HuH-7 (cell line): Measurements from ENCODE around the gene VIPR2.
"Not testable (repeated sequence)": the region's sequence is repeated elsewhere in the genome, so short reads cannot be mapped to it uniquely, and the experiment has no call there.

ENCODE experiments used
- DNase-seq: peaks from one replicate; pipeline ENCODE4 v3.0.0; 2011; ENCODE audit warnings: low spot score

VIPR2 gene

DNA sequence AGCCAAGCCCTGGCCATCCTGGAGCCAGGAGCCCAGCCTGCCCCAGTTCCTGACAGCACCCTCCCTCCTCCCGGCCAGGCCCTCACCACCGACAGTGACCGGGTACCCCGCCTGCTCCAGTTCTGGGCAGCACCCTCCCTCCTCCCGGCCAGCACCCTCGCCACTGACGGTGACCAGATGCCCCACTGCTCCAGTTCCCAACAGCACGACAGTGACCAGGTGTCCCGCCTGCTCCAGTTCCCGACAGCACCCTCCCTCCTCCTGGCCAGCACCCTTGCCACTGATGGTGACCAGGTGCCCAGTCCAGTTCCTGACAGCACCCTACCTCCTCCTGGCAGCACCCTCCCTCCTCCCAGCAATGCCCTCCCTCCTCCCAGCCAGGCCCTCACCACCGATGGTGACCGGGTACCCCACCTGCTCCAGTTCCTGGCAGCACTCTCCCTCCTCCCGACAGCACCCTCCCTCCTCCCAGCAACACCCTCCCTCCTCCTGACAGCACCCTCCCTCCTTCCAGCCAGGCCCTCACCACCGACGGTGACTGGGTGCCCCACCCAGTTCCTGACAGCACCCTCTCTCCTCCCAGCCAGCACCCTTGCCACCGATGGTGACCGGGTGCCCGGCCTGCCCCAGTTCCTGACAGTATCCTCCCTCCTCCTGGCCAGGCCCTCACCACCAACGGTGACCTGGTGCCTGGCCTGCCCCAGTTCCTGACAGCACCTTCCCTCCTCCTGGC lies 40.3 kb downstream of the VIPR2 start:
- no peak for DNase-seq

DNA sequence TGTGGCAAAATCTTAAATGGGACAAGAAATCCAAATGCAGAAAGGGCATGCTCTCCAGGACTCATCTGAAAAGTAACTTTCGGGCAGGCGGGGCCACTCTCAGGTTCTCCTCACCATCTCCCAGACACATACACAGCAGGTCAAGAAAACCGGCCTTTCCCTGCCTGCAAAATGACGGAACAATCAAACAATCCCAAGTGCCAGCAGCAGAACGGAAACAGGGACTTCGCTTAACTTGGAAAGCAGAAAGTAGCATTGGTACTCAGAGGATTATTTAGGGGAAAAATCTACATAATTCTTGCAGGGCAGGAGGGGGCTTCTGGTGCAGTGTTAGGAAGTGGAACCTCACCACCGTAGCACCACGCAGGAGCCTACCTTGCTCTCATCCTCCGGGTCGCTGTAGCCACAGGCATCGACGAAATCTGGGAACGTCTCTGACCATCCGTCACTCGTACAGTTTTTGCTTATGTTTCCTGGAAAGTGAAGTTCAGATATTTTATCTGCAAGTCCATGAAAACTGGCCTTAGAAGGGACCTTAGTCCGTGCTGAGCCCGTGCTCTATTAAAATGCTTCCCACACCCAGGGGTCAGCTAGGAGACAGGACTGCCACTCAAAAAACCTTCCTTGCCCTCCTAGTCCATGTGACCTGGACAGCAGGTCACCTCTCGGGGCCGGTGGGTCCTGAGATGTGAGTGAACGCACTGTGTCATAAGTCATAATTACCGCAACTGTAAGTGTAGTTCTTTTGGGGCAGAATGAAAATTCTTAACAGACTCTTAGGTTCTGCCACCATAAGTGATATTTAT lies 41.1 kb downstream of the VIPR2 start:
- no peak for DNase-seq

DNA sequence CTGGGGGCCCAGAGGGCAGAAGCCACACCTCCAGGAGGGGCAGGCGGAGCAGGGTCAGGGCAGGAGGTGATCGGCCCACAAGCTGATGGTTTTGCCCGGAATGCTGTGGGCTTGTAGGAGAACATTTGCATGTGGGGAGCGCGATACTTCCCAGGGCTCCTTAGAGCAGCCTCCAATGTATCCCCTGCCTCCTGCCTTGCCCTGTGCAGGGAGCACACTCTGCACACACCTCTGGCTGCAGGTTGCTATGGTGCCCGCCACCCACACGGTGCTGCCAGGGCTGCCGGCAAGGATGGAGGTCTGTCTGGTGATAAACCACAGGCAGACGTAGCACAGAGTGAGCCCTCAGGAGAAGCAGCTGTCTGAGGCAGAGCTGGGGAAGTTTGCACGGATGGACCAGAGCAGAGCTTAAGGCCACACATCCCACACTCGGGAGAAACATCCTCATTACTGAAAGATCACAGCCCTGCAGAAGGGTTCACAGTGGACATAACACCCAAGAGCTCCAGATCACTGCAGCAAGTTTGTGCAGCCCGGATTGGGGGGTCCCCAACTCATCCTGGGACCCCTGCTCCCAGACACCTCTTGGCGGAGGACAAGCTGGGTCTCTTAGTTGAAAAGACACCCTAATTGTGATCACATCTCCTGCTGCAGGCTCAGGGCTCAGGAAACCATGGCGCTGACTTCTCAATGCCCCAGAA lies 41.8 kb downstream of the VIPR2 start:
- no peak for DNase-seq

DNA sequence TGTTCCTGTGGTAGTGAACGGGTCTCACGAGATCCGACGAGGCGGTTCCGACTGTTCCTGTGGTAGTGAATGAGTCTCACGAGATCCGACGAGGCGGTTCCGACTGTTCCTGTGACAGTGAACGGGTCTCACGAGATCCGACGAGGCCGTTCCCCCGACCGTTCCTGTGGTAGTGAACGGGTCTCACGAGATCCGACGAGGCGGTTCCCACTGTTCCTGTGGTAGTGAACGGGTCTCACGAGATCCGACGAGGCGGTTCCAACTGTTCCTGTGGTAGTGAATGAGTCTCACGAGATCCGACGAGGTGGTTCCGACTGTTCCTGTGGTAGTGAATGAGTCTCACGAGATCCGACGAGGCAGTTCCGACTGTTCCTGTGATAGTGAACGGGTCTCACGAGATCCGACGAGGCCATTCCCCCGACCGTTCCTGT lies 43.0 kb downstream of the VIPR2 start:
- DNase-seq: not testable (repeated sequence)

DNA sequence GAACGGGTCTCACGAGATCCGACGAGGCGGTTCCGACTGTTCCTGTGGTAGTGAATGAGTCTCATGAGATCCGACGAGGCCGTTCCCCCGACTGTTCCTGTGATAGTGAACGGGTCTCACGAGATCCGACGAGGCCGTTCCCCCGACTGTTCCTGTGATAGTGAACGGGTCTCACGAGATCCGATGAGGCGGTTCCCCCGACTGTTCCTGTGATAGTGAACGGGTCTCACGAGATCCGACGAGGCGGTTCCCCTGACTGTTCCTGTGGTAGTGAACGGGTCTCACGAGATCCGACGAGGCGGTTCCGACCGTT lies 43.6 kb downstream of the VIPR2 start:
- not testable (repeated sequence) for DNase-seq

DNA sequence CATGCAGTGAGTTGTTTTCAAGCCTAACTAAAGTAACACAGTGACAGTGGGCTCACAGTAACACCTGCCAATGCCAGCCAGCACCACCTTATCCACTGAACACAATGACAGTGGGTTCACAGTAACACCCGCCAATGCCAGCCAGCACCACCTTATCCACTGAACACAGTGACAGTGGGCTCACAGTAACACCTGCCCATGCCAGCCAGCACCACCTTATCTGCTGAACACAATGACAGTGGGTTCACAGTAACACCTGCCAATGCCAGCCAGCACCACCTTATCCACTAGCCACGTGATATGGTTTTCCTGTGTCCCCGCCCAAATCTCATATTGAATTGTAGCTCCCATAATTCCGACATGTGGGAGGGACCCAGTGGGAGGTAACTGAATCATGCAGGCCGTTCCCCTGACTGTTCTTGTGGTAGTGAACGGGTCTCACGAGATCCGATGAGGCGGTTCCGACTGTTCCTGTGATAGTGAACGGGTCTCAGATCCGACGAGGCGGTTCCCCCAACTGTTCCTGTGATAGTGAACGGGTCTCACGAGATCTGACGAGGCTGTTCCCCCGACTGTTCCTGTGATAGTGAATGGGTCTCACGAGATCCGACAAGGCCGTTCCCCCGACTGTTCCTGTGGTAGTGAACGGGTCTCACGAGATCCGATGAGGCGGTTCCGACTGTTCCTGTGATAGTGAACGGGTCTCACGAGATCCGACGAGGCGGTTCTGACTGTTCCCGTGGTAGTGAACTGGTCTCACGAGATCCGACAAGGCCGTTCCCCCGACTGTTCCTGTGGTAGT lies 44.2 kb downstream of the VIPR2 start:
- DNase-seq: not testable (repeated sequence)

DNA sequence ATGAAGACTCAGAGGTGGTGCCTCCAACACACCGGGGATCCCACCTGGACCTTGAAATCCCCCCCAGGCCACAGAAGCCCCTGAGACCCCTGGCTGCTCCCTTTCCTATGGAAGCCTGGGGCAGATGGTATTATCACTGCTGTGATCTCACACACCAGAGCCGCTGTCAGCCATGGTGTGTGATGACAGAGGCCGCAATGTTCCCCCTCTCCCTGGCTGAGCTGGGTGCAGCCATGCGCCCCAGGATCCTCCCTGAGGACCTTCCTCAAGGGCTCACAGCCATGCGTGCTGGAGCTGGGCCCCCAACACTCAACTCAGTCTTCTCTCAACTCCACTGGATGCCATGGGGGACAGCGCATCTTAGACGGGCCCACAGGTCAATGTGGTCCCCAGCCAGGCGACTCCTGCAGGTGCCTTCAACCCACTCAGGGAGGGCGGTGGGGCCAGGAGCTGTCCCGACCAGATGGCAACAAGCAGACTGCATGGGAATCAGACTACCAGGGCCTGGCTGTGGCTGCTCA lies 44.9 kb downstream of the VIPR2 start:
- DNase-seq: no peak

DNA sequence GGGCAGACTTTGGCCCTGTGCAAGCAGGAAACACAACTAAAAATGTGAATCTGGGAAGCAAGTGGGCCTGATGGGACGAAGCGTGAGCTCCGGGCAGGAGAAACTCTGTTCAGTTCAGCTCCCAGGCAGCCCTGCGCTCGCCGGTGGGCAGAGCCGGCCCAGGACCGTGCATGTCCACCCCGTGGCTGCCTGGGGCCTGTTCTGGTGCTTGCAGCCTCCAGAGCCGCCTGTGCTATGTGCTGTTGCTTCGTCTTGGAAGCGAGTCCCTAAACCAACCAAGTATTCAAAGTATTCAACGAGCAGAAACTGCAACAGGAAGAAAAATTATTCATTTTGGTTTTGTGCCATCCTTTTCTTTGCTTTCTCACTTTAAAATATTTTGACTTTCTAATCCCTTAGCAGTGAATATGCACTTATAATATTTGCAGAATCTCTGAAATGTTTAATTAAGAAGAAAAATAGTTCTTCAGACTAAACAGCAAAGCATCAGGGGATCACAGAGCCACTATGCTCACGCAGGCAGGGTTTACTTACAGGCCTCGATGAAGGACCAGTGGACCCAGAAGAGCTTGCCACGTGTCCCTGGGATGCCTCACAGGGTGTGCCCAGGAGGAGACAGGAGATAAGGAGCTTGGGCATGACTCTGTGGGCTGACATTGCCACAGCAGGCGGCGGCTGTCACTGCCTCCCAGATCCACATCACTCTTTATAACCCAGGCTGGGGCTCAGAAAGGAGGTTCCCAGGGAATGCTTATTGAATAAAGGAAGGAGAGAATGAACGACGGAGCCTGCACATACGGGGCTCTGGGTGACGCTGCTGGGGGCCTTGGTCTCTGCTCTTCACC lies 45.6 kb downstream of the VIPR2 start:
- DNase-seq: no peak

DNA sequence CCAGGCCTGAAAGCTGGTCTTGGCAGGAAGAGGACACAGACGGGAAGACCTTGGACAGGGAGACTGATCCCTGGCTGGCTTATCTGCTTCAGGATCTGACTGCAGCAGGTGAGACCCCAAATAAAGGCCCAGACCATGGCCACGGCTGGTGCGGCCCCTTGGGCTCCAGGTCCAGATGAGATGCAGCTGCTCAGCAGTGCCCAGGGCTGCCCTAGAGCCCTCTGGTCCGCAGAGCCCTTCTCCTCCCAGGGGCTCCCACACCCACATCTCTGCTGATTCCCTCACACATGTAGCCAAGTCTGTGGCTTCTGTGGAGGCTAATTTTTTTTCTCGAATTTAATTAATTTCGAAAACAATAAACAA lies 46.3 kb downstream of the VIPR2 start:
- no peak for DNase-seq

DNA sequence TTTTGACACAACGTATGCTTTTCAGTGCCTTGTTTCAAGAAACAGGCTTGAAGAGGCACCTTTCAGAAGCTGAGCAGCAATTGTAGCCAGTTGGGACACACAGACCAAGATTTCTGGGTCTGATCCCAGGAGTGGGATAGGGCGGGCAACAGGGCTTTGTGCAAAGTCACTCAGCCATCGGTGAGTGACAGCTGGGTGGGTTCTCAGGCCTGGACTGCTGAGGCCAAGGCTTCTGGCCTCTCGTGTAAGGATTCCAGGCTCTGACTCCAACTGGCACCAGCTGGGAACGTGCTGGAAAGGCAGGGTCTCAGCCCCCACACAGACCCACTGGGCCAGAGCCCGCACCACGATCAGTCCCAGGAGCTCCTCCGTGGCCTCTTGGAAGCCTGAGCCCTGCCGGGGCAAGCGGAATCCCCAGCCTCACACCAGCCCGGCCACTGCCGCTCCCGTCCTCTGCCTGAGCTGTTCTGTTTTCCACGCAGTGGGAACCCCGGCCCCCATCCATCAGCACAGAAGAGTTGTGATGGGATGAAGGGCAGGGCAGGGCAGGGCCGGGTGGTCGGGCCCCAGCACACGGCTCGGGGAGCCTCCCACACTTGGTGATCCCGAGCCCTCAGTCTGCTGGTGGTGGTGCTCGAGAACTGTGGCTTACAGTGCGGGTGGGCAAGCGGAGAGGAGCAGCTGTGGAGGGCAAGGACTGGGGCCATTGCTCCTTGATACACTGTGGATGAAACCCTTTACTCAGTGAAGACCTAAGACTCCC lies 46.8 kb downstream of the VIPR2 start:
- DNase-seq: no peak

DNA sequence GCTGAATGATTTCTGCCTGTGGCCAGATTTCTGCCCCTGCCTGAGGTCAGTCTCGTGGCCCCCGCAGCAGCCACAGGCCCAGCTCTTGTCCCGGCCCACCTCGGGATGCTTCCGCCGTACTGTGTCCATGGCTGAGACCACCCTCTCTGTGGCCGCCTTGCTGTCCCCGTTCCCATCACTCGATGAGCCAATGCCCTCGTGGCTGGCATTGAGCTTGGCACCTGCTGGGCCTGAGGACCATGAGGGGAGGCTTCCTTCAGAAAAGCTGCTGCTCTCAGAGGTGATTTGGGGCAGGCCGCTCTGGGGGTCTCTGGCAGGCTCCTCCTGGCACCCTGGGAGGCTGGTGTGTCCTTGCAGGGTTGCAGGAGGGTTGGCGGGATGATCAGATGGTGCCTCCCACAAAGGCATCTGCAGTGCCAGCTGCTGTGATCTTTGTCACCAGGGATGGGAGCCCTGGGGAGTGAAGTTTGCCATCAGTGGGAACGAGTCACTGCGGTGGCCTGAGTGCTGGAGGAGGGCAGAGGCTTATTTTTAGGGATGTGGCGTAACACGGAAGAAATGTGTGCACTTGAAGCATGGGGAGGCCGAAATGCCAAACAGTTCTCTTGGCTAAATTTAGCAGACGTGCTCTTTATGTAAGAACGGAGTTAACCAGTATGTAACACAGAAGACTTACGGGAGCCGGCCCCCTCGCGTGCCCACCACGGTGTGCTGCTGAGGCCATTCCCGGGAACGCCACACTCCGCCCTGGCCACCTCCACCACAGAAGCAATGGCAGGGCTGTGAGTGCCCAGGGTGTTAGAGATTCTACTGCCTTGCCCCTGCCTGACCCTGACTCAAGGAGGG lies 47.7 kb downstream of the VIPR2 start:
- no peak for DNase-seq

DNA sequence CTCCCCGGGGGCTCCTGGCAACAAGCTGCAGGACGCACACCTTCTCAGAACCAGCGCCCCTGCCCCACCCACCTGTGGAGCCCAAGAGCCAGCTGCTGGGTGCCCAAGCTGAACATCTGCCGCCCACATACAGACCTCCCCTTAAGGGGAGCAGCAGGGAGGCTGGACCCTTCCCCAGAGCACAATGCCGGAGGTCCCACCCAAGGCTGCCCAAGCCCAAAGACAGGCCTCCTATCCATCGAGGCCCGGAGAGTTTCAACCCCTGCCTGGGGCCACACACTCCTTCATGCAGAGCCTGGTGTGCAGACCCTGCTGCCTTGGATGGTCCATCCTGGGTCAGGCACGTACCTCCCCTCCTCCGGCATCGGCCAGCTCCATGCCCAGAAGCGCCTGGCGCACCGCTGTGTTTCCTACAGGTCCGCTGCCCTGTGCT lies 48.7 kb downstream of the VIPR2 start:
- no peak for DNase-seq

DNA sequence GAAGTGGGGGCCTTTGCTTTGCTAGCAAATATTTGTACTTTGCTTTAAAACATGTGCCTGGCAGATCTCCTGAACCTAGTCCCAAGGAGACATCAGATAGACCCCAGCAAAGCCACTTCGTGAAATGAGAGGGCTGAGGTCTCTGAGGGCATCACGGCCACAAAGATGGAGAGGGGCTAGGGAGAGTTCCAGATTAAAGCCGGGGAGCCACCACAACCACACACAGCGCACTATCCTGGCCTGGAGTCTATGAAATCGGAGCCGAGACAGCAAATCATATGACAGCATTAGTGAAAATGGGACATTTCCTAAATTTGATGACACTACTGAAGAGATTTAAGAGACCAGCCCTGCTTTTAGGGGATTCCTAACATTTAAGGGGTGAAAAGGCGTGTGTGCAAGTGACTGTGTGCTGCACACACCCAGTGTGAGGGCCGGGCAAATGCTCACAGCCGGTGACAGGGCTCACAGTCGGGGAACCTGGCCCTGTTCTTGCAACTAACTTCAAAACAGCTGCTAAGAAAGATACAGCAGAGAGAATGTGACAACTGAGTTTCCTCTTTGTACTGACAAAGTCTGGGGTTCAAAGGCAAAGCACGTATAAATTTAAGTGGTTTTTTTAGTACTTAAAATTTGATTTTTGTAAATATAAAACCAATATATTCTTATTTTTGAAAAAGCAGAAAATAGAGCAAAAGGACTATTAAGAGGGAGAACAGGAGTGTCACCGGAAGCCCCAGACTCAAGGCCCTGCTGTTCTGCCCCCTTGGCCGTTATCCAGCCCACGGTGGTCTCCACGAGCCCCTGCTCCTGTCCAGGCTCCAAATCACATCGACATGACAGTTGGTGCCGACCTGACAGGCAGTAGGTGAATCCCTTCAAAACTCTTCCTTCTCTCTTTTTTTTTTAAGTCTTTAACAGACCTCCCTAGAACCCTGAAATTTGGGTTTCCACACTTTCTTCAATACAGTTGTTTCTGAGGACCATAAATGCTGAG lies 49.5 kb downstream of the VIPR2 start:
- DNase-seq: no peak

DNA sequence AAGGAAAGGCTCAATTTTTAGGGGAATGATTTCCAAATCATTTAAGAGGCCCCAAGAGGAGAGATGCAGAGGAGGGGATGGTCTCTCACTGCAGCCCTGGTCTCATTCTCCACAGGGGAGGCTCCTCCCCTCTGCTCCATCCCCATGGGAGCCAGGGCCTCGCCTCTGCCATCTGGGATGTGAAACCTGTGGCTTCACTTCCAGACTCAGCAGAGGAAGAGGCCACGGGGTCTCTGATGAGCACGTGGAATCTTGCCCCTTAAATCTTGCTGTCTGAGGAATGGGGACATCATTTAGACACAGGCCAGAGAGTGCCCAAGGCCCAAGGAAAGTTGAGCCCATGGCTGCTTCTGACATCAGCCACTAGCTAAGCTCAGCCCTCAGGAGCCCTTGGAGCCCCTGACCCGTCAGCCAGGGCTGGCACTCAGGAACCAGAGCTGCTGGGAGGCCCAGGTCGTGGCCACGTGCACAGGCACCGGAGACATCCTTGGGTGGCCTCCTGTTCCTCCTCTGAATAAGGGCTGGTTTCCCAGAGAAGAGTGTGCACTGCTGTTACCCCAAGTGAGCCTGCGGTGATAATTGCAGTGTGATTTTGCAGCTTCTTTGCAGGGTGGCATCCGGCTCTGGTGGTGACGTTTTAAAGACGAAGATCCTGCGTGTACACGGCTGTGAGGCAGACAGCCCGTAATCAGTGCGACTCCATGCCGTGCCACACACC lies 50.5 kb downstream of the VIPR2 start:
- DNase-seq: no peak

DNA sequence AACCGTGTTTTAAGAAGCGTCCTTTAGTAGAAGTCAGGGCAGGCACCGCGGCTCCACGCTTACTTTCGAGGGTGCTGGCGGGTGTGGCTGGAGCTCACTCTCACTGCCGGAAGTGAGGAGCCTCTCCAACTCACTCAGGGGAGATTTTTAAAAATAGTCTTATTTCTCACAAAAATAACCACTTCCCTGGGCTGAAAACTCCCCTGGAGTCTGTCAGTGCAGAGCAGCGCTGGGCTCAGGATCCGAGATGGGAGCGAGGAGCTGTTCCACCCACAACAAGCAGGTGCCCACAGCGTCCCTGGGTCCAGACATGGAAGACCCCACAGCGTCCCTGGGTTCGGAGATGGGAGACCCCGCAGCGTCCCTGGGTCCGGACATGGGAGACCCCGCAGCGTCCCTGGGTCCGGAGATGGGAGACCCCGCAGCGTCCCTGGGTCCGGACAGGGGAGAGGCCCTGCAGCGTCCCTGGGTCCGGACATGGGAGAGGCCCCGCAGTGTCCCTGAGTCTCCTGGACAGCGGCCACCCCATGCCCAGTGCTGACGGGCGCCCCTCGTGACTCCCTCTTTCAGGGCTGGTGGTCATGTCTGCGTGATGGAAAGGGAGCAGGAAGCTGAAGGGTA lies 51.2 kb downstream of the VIPR2 start:
- no peak for DNase-seq

DNA sequence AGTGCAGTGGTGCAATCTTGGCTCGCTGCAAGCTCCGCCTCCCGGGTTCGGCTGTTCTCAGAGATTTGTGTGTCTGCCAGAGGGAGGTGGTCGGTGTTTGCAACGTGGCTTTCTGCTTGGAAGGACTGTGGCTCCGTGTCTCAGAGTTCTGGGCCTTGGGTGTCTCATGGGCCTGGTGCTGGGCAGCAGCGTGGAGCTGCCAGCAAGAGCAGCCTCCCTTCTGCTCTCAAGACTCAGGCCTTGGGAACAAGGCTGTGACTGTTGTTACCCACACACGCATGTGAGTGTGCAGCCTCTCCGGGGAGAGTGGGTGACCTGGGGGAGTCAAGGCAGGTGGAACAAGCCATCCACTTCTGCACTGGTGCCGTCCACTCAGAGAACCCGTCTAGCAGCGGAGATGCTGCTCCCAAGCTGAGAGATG lies 52.0 kb downstream of the VIPR2 start:
- no peak for DNase-seq
